Measurements from ENCODE around the gene C14orf180. TPM values are rescaled to one million over a fixed set of nuclear protein-coding genes. Genes with fewer than 3 reads are reported as not detected.

The C14orf180 gene
- total RNA-seq, 1 experiment from 2014 or later = not detected

GRCh38 chr14:104554088-104554607, 25.4 kb upstream of the C14orf180 start:
- ATAC-seq (no peak), DNase-seq (ENCODE audit: low read depth, low spot score) (no peak)
- in situ Hi-C loops (cut with HindIII; ENCODE audit: low pct_unique_long_range_greater_than_20kb, low sequenced_read_pairs) (no loop called here), intact Hi-C loops (cut with micrococcal nuclease; ENCODE audit: unreplicated experiment) (no loop called here)
- no peaks in the 10 kb centered on the region for H3K36me3 ChIP-seq (ENCODE audit: control insufficient read depth, insufficient read depth, low read length)
- TF ChIP-seq REST (IDR thresholded peaks at IDR 0.05; ENCODE audit: insufficient read depth in 1 of 2, low read depth in 2 of 2, low read length in 1 of 2) = no peak
- no peak for TF ChIP-seq SIN3A (IDR thresholded peaks at IDR 0.05; ENCODE audit: borderline replicate concordance, insufficient read depth, low read depth, low read length)
- TF ChIP-seq, protein P1, sequence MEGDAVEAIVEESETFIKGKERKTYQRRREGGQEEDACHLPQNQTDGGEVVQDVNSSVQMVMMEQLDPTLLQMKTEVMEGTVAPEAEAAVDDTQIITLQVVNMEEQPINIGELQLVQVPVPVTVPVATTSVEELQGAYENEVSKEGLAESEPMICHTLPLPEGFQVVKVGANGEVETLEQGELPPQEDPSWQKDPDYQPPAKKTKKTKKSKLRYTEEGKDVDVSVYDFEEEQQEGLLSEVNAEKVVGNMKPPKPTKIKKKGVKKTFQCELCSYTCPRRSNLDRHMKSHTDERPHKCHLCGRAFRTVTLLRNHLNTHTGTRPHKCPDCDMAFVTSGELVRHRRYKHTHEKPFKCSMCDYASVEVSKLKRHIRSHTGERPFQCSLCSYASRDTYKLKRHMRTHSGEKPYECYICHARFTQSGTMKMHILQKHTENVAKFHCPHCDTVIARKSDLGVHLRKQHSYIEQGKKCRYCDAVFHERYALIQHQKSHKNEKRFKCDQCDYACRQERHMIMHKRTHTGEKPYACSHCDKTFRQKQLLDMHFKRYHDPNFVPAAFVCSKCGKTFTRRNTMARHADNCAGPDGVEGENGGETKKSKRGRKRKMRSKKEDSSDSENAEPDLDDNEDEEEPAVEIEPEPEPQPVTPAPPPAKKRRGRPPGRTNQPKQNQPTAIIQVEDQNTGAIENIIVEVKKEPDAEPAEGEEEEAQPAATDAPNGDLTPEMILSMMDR (IDR thresholded peaks at IDR 0.05) = no peak
- no peak for TF ChIP-seq TCF7L2 (IDR thresholded peaks at IDR 0.05; ENCODE audit: low read depth, low read length)
- TF ChIP-seq POLR2AphosphoS5 (IDR thresholded peaks at IDR 0.05; ENCODE audit: low read depth, low read length) = no peak
- no peaks in the 10 kb centered on the region; the same call in 1 of the 2 replicates for H3K27me3 ChIP-seq (ENCODE audit: control insufficient read depth, insufficient read depth, low read length)
- H3K4me3 ChIP-seq (ENCODE audit: low read depth in 2 of 2, low read length in 2 of 2) = no peak overlapping the region
- CTCF ChIA-PET = interaction anchor here (0.6 kb wide), 1 partner anchor 12 kb away, joined by 3 read pairs; no protein-coding TSS in a partner anchor
- H3K9me3 ChIP-seq (ENCODE audit: control insufficient read depth, insufficient read depth, low read depth, low read length) = no peaks in the 10 kb centered on the region
- no peaks in the 10 kb centered on the region for H3K4me1 ChIP-seq (ENCODE audit: control insufficient read depth, insufficient read depth, low read length)
- no peak overlapping the region for H3K27ac ChIP-seq (ENCODE audit: low read length)
- POLR2A ChIA-PET = no interaction called here
- no TSS peak for BruUV-seq (replicated peaks)

DNA sequence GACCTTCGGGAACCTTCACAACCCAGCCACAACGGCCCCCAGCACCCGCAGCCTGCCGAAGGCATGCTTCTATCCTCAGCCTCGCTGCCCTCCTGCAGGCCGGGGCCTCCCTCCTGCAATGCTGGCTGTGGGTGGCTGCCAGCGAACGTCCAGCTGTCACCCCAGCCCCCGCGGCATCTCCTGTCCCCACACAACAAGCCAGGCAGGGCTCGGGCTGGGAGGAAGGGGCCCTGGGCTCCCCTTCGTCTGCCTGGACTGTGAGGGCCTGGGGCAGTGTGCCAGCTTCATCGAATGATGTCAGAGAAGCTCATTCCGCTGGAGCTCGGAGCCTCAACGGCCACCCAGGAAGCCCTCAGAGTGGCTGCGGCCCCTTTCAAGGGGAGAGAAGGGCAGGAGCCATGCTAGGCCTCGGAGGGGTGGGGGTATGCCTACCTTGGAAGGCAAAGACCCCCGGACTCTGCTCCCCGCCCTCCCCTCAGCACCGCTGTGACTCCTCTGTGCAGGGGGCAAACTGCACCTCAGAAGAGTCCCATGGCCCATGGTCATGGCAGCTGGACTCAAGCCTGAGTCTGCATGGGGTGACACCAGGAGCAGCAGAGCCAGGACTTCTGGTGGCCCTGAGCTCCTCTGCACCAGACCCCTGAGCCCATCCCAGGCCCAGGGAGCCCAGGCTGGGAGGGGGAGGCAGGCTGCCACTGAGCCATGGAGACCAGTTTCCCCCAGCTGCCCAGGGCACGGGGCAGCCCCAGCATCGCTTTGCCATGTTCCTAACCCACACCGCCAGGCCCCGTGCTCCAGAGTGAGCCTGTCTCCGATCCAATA, 24.7 kb upstream of the C14orf180 start:
- in situ Hi-C loops (cut with HindIII; ENCODE audit: low pct_unique_long_range_greater_than_20kb, low sequenced_read_pairs) = no loop called here
- ATAC-seq = no peak

More for the DNA sequence above, 24.7 kb upstream of the C14orf180 start:
- POLR2A ChIA-PET = no interaction called here
- Histone ChIP-seq H3K27me3 (ENCODE audit: control insufficient read depth, insufficient read depth, low read length) (no peaks in the 10 kb centered on the region; the same call in 1 of the 2 replicates), H3K36me3 (ENCODE audit: control insufficient read depth, insufficient read depth, low read length) (no peaks in the 10 kb centered on the region), H3K27ac (ENCODE audit: low read length) (no peak overlapping the region), H3K9me3 (ENCODE audit: control insufficient read depth, insufficient read depth, low read depth, low read length) (no peaks in the 10 kb centered on the region), H3K4me3 (ENCODE audit: low read depth in 2 of 2, low read length in 2 of 2) (no peak overlapping the region), H3K4me1 (ENCODE audit: control insufficient read depth, insufficient read depth, low read length) (no peaks in the 10 kb centered on the region)
- CTCF ChIA-PET = no interaction called here
- no peak for DNase-seq (ENCODE audit: low read depth, low spot score)
- intact Hi-C loops (cut with micrococcal nuclease; ENCODE audit: unreplicated experiment) = no loop called here
- TF ChIP-seq, protein P1 (IDR thresholded peaks at IDR 0.05) = no peak
- TF ChIP-seq REST (IDR thresholded peaks at IDR 0.05; ENCODE audit: insufficient read depth in 1 of 2, low read depth in 2 of 2, low read length in 1 of 2) (no peak), POLR2AphosphoS5 (IDR thresholded peaks at IDR 0.05; ENCODE audit: low read depth, low read length) (no peak), SIN3A (IDR thresholded peaks at IDR 0.05; ENCODE audit: borderline replicate concordance, insufficient read depth, low read depth, low read length) (no peak), TCF7L2 (IDR thresholded peaks at IDR 0.05; ENCODE audit: low read depth, low read length) (no peak)
- no TSS peak for BruUV-seq (replicated peaks)
